NCI-H82 (cell line): Measurements from ENCODE around the gene GOLT1A.
"Not testable (repeated sequence)": the region's sequence is repeated elsewhere in the genome, so short reads cannot be mapped to it uniquely, and the experiment has no call there.

Source experiments
- DNase-seq: peaks from one replicate; lab custom pipeline; 2025; lab: John Stamatoyannopoulos, UW

Gene GOLT1A

GRCh38 chr1:204248954-204249353 is 35.2 kb upstream of the GOLT1A start:
- DNase-seq: no peak

- DNase-seq: no peak
Observed at GRCh38 chr1:204246876-204247275, 33.1 kb upstream of the GOLT1A start.

GRCh38 chr1:204242920-204243319 is 29.1 kb upstream of the GOLT1A start:
- no peak for DNase-seq

- DNase-seq: no peak
Observed at GRCh38 chr1:204241914-204242313, 28.1 kb upstream of the GOLT1A start.

GRCh38 chr1:204241050-204241449 is 27.3 kb upstream of the GOLT1A start:
- no peak for DNase-seq

- DNase-seq: no peak
Observed at GRCh38 chr1:204240233-204240632, 26.4 kb upstream of the GOLT1A start.

GRCh38 chr1:204239401-204239800 is 25.6 kb upstream of the GOLT1A start:
- not testable (repeated sequence) for DNase-seq

GRCh38 chr1:204238520-204238919 is 24.7 kb upstream of the GOLT1A start:
- DNase-seq: not testable (repeated sequence)

- not testable (repeated sequence) for DNase-seq
Observed at GRCh38 chr1:204237515-204237914, 23.7 kb upstream of the GOLT1A start.

- DNase-seq: no peak
Observed at GRCh38 chr1:204232526-204232925, 18.7 kb upstream of the GOLT1A start.

- DNase-seq: no peak
Observed at GRCh38 chr1:204230211-204230610, 16.4 kb upstream of the GOLT1A start.

GRCh38 chr1:204228896-204229295 is 15.1 kb upstream of the GOLT1A start:
- DNase-seq: no peak

- DNase-seq: no peak
Observed at GRCh38 chr1:204227996-204228785, 14.4 kb upstream of the GOLT1A start.

GRCh38 chr1:204227351-204227750 is 13.6 kb upstream of the GOLT1A start:
- DNase-seq: no peak

- no peak for DNase-seq
Observed at GRCh38 chr1:204225841-204226735, 12.3 kb upstream of the GOLT1A start.

GRCh38 chr1:204224655-204225054 is 10.9 kb upstream of the GOLT1A start:
- no peak for DNase-seq

GRCh38 chr1:204223129-204223860 is 9.5 kb upstream of the GOLT1A start:
- DNase-seq: no peak

GRCh38 chr1:204222764-204223055 is 8.9 kb upstream of the GOLT1A start:
- DNase-seq: no peak

GRCh38 chr1:204222006-204222763 is 8.4 kb upstream of the GOLT1A start:
- DNase-seq: no peak

- no peak for DNase-seq
Observed at GRCh38 chr1:204221271-204221670, 7.5 kb upstream of the GOLT1A start.

GRCh38 chr1:204219971-204220616 is 6.3 kb upstream of the GOLT1A start:
- DNase-seq: no peak
